Upper lobe of left lung (tissue), 4 donors: ENCODE results near the gene SUCLG2.

Source experiments
- POLR2AphosphoS5 ChIP-seq, 2 donors: sonication (generic); formaldehyde crosslinking; IDR thresholded peaks; one replicate each; pipeline ENCODE4 v1.5.1; 2017; ENCODE audit warnings: antibody characterized with exemption in 2 of 2
- TF ChIP-seq, protein P1 (sequence below), 6 experiments: fragments of 450-650 bp in 4 of 6; fragments of 200-600 bp in 2 of 6; sonication (generic) in 2 of 6; IDR thresholded peaks; one replicate each; pipeline ENCODE4 v1.5.1; 2016 to 2019; ENCODE audit warnings: antibody characterized with exemption in 6 of 6

DNA sequence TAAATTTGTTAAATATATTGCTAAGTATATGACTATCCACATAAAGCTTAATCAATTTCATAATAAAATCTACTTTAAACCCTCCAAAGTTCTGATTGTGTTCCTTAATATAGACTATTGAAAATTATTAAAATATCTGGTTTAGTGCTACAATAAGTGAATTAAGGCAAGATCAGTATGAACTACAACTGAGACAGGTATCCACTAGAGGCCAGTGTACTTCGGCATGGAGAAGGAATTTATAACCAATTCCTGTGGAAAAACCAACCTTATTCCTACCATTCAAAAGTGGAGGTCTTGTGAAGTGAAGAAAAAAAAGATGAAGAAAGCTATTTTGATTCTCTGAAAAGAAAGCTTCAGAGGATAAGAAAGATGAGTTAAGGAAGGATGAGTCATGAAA, 237.7 kb downstream of the SUCLG2 start:
- TF ChIP-seq POLR2AphosphoS5 (IDR thresholded peaks at IDR 0.05) = no peak
- TF ChIP-seq, protein P1, sequence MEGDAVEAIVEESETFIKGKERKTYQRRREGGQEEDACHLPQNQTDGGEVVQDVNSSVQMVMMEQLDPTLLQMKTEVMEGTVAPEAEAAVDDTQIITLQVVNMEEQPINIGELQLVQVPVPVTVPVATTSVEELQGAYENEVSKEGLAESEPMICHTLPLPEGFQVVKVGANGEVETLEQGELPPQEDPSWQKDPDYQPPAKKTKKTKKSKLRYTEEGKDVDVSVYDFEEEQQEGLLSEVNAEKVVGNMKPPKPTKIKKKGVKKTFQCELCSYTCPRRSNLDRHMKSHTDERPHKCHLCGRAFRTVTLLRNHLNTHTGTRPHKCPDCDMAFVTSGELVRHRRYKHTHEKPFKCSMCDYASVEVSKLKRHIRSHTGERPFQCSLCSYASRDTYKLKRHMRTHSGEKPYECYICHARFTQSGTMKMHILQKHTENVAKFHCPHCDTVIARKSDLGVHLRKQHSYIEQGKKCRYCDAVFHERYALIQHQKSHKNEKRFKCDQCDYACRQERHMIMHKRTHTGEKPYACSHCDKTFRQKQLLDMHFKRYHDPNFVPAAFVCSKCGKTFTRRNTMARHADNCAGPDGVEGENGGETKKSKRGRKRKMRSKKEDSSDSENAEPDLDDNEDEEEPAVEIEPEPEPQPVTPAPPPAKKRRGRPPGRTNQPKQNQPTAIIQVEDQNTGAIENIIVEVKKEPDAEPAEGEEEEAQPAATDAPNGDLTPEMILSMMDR (IDR thresholded peaks at IDR 0.05) = no peak
